GM18526 (cell line): ENCODE measurements around the gene SNX9.

Experiments used
- POLR2A ChIP-seq: IDR thresholded peaks from 3 replicates; pipeline ENCODE4 v1.6.1; 2011; ENCODE audit not compliant: insufficient read length; ENCODE audit errors: extremely low read depth

Gene SNX9

GRCh38 chr6:157981395-157982101 lies 158.5 kb downstream of the SNX9 start, which contains the start of gene SYNJ2:
Gene SYNJ2 (plus strand): TSS chr6:157981863. CDS start chr6:157981962, 99 bp downstream.
- no peak for TF ChIP-seq POLR2A

GRCh38 chr6:157982102-157982562 lies 159.1 kb downstream of the SNX9 start:
- no peak for TF ChIP-seq POLR2A

DNA sequence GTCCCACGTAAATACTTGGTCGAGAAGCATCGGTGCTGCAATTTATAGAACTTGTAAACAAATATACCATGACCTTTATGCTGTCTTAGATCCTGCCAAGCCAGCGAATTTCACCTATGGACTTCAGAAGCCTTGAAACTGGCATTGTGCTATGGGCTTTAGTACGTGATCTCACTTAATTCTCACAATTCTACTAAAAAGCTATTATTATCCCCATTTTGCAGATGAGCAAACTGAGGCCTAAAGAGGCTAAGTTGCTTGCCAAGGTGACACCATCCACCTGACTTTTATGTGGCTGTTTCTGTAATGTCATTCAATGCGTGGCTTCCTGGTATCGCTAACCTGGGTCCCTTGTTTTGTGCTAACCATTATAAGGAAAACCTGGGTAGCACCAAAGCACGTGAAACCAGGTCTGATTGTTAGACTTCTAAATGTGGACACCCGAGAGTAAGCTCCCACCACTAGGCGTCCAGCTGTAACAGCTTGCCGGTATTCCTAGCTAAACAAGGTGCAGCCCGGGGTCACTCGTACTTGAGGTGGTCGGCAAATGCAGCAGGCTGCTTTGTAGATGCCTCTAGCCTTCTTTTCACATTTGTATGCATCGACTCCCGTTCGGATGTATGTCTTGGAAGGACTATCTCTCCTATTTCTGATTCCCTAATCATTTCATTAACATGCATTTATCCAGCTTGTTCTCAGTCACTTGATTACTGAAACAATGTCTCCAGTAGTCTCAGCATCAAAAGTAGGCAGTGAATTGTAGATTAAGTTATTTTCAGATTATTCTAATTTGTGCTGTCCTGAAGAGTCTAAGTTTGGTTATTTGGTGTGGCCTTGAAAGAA lies 159.7 kb downstream of the SNX9 start:
- no peak for TF ChIP-seq POLR2A

GRCh38 chr6:157983406-157984119 lies 160.5 kb downstream of the SNX9 start:
- TF ChIP-seq POLR2A: no peak

DNA sequence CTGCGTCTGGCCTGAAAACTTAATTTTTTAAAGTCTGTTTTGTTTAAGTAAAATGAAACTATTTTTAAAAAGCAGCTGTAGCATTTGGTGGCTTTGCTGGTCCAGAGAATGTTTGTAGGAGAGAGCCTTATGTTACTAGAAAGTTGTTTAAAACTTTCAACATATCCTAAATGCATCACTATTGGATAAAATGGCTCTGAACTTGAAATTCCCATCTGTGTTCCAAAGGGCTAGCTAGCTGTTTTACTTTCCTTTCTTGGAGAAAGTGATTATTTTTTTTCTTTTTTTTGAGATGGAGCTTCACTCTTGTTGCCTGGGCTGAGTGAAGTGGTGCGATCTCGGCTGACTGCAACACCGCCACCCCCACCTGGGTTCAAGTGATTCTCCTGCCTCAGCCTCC lies 161.1 kb downstream of the SNX9 start:
- TF ChIP-seq POLR2A: no peak

GRCh38 chr6:157984686-157985225 lies 161.7 kb downstream of the SNX9 start:
- TF ChIP-seq POLR2A: no peak

DNA sequence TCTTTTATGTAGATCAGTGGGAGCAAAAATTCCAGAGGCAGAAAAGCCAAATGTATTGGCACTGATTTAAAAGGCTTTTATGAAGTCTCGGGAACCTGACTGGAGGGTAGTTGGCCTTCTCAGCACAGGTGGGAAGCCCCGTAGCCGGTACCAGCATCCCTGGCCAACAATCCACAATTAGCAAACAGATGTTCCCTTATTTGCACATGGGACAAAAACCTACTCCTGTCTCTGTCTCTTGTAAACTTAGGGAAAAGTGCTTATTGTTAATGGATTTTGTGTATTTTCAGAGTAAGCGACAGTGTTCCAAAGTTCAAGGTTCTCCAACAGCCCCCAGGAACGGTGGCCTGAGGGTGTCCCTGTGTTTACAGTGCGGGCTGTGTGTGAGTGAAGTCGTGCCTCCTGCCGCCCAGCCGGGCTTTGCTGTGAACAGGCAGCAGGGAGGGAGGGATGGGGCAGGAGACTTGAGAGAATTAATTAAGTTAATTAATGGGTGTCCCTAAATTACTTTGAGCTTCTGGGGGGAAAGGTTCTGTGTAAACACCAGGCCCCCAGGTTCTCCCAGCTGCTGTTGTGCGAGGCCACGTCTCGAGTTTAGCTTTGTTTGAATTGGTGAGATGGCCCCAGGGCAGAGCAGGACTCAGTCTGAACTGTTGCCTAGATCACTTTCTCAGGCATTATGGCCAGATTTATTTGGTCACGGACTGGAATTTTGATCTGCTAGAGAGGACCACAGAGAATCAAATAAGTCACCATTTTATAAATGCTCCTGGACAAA lies 162.5 kb downstream of the SNX9 start:
- TF ChIP-seq POLR2A: no peak

DNA sequence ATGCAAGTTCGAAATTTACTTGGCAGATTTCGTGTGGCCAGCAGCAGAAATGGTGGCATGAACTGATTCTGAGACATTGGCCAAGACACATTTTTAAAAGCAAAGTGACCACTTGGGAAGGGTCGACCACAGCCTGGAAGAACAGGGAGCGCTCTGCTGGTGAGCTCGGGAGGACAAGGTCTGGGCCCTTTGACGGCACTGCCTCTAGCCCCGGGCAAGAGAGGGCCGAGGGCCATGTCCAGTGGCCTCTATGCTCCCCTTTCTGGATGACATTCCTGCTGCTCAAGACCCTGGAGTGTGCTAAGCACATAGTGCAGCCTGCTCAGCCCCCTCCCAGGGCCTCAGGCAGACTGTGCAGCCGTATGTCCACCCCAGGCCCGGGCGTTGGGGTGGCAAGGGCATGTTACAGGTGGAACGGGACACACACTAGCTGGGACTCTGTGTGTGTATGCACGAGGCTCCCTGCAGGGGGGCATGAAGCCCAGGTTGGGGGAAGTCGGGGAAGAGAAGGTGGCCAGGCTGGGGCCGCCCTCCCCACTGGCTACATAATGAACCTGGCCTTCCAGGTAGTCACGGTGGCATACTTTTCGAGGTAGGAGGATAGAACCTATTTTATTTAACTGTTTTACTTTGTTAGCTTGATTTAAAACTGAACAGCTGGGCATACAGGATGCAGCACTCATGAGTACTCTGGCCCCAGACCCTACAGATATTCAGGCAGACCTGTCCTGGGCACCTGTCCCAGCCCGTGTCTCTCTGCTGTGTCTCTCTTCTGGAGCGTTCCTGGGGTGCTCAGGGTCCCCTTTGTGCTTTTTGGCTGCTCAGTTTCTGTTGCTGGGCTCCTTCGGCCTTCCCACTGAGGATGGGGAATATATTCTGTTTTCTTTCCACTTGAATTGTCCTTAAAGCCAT lies 165.0 kb downstream of the SNX9 start:
- TF ChIP-seq POLR2A: no peak

- TF ChIP-seq POLR2A: no peak
Observed at GRCh38 chr6:157988700-157989063, 165.6 kb downstream of the SNX9 start.

DNA sequence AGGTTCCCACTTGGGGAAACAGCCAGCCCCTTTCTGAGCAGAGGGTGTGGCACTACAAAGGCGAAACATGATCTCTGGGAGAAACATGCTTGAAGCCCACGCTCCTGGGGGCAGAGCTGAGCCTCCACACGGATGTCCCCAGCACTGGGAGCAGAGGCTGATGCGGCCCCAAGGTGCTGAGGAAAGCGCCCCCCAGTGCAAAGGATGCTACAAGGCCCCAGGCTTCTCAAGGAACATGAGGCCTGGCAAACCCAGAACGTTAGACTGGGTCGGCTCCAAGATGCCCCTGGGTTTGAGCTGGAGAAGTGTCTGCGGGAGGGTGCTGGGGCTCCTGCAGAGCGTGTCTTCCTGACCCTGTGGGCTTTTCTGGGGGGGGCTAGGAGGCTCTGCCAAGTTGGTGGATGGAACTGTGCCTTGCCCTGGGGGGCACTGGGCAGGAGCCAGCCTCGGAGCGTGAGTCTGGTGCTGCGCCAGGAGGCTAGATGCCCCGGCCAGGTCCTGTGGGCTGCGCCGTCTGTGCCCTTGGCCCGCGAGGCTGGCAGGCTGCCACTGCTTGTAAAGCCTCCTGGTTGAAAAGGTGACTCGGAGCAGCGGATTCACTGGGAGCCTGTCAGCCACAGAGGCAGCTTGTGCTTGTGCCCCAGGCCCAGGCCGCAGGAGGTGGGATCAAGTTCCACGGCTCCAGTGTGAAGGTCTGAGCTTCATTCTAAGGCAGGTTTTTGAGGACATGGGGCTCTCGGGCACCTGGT lies 166.7 kb downstream of the SNX9 start:
- no peak for TF ChIP-seq POLR2A

- no peak for TF ChIP-seq POLR2A
Observed at GRCh38 chr6:157990321-157991066, 167.4 kb downstream of the SNX9 start.

DNA sequence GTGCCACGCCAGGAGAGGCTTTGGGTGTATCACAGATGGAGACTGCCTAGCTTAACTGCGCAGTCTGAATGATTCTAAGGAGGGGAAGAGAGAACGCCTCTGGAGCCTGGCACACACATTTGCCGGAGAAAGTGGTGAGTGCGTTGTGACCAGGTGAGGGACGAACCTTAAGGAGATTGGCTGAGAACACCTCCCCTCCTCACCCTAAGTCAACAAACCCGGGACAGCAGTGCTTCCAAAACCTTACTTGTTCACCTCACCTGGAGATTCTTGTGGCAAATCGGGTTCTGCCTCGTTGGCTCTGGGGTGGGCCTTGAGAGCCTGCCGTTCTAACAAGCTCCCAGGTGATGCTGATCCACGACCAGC lies 168.0 kb downstream of the SNX9 start:
- TF ChIP-seq POLR2A: no peak

DNA sequence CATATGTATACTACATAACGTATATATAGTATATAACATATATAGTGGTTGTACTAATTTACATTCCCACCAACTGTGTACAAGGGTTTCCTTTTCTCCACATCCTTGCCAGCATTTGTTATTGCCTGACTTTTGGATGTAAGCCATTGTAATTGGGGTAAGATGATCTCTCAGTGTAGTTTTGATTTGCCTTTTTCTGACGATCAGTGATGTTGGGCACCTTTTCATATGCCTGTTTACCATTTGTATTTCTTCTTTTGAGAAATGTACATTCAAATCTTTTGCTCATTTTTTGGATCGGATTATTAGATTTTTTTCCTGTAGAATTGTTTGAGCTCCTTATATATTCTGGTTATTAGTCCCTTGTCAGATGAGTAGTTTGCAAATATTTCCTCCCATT lies 170.0 kb downstream of the SNX9 start:
- TF ChIP-seq POLR2A: no peak
